Stomach (tissue), 9 donors: Measurements from ENCODE around the gene MALAT1. TPM values are rescaled to one million over a fixed set of nuclear protein-coding genes. Genes with fewer than 3 reads are reported as not detected.
A peak's percentile ranks its signal among the peaks of the same experiment; 100 is the strongest.

Experiments used
- DNase-seq, 2 donors: peaks; one replicate each; pipeline versions ENCODE4 v3.0.0 to v3.0.0-alpha.2; 2013 to 2019
- H3K27ac ChIP-seq, 5 donors: fragments of 200-600 bp in 4 of 5; sonication (generic) in 4 of 5; one replicate each; pipeline ENCODE4 v1.5.1; 2013 to 2019; ENCODE audit warnings: mild to moderate bottlenecking in 1 of 5, moderate library complexity in 1 of 5
- H3K27me3 ChIP-seq, 3 donors: fragments of 200-600 bp; sonication (generic); one replicate each; pipeline ENCODE4 v1.5.1; 2017 to 2019; ENCODE audit warnings: mixed run types in 1 of 3
- H3K36me3 ChIP-seq, 4 donors: fragments of 200-600 bp; sonication (generic); 1 replicate in 3 of 4; 2 replicates in 1 of 4; pipeline ENCODE4 v1.5.1; 2016 to 2019
- H3K4me1 ChIP-seq, 4 donors: fragments of 200-600 bp; sonication (generic); one replicate each; pipeline ENCODE4 v1.5.1; 2016 to 2019
- H3K4me3 ChIP-seq, 4 donors: fragments of 200-600 bp; sonication (generic) in 3 of 4; one replicate each; pipeline ENCODE4 v1.5.1; 2016 to 2019; ENCODE audit warnings: mild to moderate bottlenecking in 1 of 4
- H3K9me3 ChIP-seq, 4 donors: fragments of 200-600 bp; sonication (generic); one replicate each; pipeline ENCODE4 v1.5.1; 2016 to 2019
- CTCF ChIP-seq, 7 experiments: fragments of 450-650 bp in 4 of 7; fragments of 200-600 bp in 3 of 7; sonication (generic) in 3 of 7; IDR thresholded peaks; one replicate each; pipeline ENCODE4 v1.5.1; 2016 to 2019; ENCODE audit warnings: antibody characterized with exemption in 7 of 7, control low read depth in 2 of 7, mild to moderate bottlenecking in 1 of 7
- EP300 ChIP-seq: sonication (generic); formaldehyde crosslinking; IDR thresholded peaks from one replicate; pipeline ENCODE4 v1.6.1; 2017; ENCODE audit warnings: antibody characterized with exemption
- POLR2A ChIP-seq, 4 donors: fragments of 450-650 bp; IDR thresholded peaks; one replicate each; pipeline ENCODE4 v1.6.1; 2016; ENCODE audit warnings: antibody characterized with exemption in 4 of 4, control low read depth in 2 of 4, mild to moderate bottlenecking in 1 of 4, moderate library complexity in 1 of 4
- POLR2AphosphoS5 ChIP-seq, 3 donors: sonication (generic); formaldehyde crosslinking; IDR thresholded peaks; one replicate each; pipeline ENCODE4 v1.6.1; 2016; ENCODE audit warnings: antibody characterized with exemption in 3 of 3
- WGBS, 5 donors: extraction: QIAGEN DNeasy Blood & Tissue Kit in 3 of 5; methylation state at CpG; one replicate each; pipeline versions ENCODE4 v1.1.5 to v1.1.7; 2013 to 2018; 5-methylcytosine and 5-hydroxymethylcytosine counted together
- intact Hi-C: fragments of 100-400 bp; cut with DNase I; formaldehyde crosslinking; loops from one replicate; pipeline ENCODE4 v1.15.1; 2023; ENCODE audit warnings: low total_unique reads
- polyA plus RNA-seq, 3 donors: library from polyadenylated mRNA; stranded (reverse); fragments of 200-250 nt; gene quantifications; one replicate each; pipeline ENCODE4 v1.2.3, GENCODE V29; 2013
- total RNA-seq, 5 donors: library from RNA; depleted of rRNA; stranded (reverse); fragments of >200 nt; gene quantifications; one replicate each; pipeline versions ENCODE4 v1.1.0 to v1.2.3, GENCODE V29; 2014 to 2016
- donor health status: healthy with polysubstance abuse.
- donor health status: Bipolar disorder and iron deficiency.
- donor health status: healthy.

Gene MALAT1
- total and polyA plus RNA-seq, 8 donors: 124 to 39,496 (median 11,695) TPM

- intact Hi-C loops: no loop called here
- Histone ChIP-seq H3K4me3 (peak overlapping the region; percentile 33 to 89 (median 58)), H3K9me3 (no peaks in the 10 kb centered on the region), H3K27ac (peak overlapping the region; percentile 96 to 100 (median 99)), H3K27me3 (no peaks in the 10 kb centered on the region), H3K4me1 (peaks cover 34 to 65% (median 53%) of the 10 kb centered on the region in 4 donors), H3K36me3 (no peaks in the 10 kb centered on the region)
- 21 to 37% (median 23%) methylated on average over 23 to 33 of the region's 33 CpGs for WGBS, 5 donors
- peak; percentile 37 to 40 (median 40) for TF ChIP-seq POLR2AphosphoS5 (IDR thresholded peaks at IDR 0.05)
- TF ChIP-seq CTCF (IDR thresholded peaks at IDR 0.05): no peak
- DNase-seq: peak; percentile 54 to 89
Measured at GRCh38 chr11:65478388-65479183, 20.3 kb upstream of the MALAT1 start.

- peaks cover 34 to 67% (median 53%) of the 10 kb centered on the region in 4 donors for H3K4me1 ChIP-seq
- WGBS, 5 donors: 31 to 47% (median 42%) methylated on average over 10 to 11 of the region's 11 CpGs
Measured at GRCh38 chr11:65479184-65480145, 19.4 kb upstream of the MALAT1 start.

GRCh38 chr11:65482306-65482850 lies 16.5 kb upstream of the MALAT1 start:
- H3K27ac ChIP-seq: peak overlapping the region in 4 of 5 donors; percentile 16 to 100 (median 98)
- no peak for DNase-seq

More at GRCh38 chr11:65479184-65480145, 19.4 kb upstream of the MALAT1 start:
- Histone ChIP-seq H3K4me3 (peak overlapping the region; percentile 33 to 89 (median 58)), H3K27ac (peak overlapping the region; percentile 96 to 100 (median 99)), H3K36me3 (no peaks in the 10 kb centered on the region), H3K27me3 (no peaks in the 10 kb centered on the region), H3K9me3 (no peaks in the 10 kb centered on the region)
- intact Hi-C loops: no loop called here
- DNase-seq: peak; percentile 77 to 89
- TF ChIP-seq CTCF (IDR thresholded peaks at IDR 0.05): peak in 1 of 7 experiments; percentile 26
- peak in 1 of 4 donors; percentile 77 for TF ChIP-seq POLR2A (IDR thresholded peaks at IDR 0.05)
- peak; percentile 77 to 89 (median 83) for TF ChIP-seq POLR2AphosphoS5 (IDR thresholded peaks at IDR 0.05)
- TF ChIP-seq EP300: peak; percentile 23

More at GRCh38 chr11:65482306-65482850, 16.5 kb upstream of the MALAT1 start:
- no peak overlapping the region for H3K4me3 ChIP-seq
- no peaks in the 10 kb centered on the region for H3K9me3 ChIP-seq
- intact Hi-C loops: no loop called here
- no peaks in the 10 kb centered on the region for H3K27me3 ChIP-seq
- 89 to 97% (median 95%) methylated on average over 2 of the region's 2 CpGs for WGBS, 5 donors
- no peaks in the 10 kb centered on the region for H3K36me3 ChIP-seq
- TF ChIP-seq POLR2A (IDR thresholded peaks at IDR 0.05) (no peak), POLR2AphosphoS5 (IDR thresholded peaks at IDR 0.05) (no peak), EP300 (no peak), CTCF (IDR thresholded peaks at IDR 0.05) (no peak)
- H3K4me1 ChIP-seq: peaks cover 49 to 76% (median 64%) of the 10 kb centered on the region in 4 donors
